SKM-1 treated with dmso at 0.1 percent for 144 hours (cell line): ENCODE data around the gene AK6.
"Not testable (repeated sequence)": the region's sequence is repeated elsewhere in the genome, so short reads cannot be mapped to it uniquely, and the experiment has no call there.

Source experiments
- DNase-seq: peaks from one replicate; lab custom pipeline; 2025; ENCODE audit not compliant: unreplicated experiment; lab: John Stamatoyannopoulos, UW

The AK6 gene

DNA sequence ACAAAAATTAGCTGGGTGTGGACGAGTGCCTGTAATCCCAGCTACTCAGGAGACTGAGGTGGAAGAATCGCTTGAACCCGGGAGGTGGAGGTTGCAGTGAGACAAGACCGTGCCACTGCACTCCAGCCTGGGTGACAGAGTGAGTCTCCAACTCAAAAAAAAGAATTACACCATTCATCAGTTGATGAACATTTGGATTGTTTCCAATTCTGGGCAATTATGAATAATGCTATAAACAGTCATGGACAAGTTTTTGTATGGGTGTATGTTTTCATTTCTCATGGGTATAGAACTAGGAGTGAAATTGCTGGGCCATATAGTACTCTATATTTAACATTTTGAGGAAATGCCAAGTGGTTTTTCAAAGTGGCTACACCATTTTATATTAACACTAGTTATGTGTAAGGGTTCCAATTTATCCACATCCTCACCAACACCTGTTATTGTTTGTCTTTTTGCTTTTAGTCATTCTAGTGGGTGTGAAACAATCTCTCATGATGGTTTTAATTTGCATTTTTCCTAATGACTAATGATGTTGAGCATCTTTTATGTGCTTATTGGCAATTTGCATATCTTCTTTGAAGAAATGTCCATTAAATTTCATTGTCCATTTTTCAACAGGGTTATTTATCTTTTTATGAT lies 27.7 kb downstream of the AK6 start:
- DNase-seq = no peak

GRCh38 chr5:69335341-69335935 lies 33.9 kb downstream of the AK6 start:
- peak; percentile 57 for DNase-seq

- peak; percentile 90 for DNase-seq
Measured at GRCh38 chr5:69334793-69335268, 34.5 kb downstream of the AK6 start.

- DNase-seq = not testable (repeated sequence)
Measured at GRCh38 chr5:69333668-69334315, 35.5 kb downstream of the AK6 start.

DNA sequence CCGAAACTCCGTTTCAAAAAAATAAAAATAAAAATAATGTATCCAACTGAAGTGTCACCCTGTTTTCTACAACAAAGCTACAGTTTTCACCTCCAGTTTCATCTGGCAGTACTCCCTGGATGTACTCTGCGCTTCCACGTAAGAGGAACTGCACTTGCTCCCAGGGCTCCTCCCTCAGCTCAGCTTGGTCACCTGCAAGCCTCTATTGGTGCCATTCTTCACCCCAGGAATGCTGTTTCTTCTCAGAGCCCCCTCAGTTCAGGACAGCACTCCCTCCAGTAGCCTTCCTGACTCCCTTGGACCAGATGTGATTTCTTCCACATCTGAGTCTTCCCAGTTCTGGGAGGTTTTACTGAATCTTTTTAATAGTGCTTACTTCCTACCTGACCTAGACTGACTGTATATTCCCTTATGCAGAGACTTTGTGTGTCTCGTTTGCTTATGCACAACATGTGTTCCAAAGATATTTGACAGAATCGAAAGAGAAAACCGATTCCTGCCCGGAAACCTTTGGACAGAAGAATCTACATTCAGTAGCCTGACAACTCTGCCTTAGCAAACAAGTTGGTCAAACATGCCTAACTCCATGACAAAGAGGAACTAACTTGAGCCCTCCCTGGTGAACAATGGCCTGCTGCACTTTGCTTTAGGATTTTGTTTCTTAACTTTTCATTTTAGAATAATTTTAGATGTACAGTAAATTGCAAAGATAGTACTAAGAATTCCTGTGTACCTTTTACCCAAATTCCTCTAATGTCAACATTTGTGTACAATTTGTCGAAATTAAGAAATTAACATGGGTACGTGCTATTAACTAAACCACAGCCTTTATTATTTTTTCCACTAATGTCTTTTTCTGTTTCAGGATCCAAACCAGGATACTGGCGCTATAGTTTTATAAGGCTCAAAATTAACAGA lies 37.5 kb downstream of the AK6 start:
- DNase-seq = peak; percentile 46

DNA sequence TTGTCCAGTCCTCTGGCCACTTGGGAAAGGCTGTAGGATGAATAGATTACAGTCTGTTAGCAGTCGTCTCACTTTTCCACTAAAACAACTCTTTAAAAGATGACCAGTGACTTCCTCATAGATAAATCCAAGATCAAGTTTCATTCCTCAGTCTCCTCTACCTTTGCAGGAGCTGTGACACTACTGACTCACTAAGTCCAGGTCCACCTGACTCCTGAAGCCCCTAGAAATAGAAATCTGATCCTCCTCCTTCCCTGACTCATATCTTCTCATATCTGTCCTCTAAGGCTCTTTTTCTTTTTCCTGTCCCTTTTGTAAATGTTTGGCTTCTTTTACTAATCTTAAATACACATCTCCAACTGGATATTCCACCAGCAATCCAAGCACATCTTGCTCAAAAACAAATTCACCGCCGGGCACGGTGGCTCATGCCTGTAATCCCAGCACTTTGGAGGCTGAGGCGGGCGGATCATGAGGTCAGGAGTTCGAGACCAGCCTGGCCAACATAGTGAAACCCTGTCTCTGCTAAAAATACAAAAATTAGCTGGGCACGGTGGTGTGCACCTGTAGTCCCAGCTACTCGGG lies 39.3 kb downstream of the AK6 start:
- no peak for DNase-seq

DNA sequence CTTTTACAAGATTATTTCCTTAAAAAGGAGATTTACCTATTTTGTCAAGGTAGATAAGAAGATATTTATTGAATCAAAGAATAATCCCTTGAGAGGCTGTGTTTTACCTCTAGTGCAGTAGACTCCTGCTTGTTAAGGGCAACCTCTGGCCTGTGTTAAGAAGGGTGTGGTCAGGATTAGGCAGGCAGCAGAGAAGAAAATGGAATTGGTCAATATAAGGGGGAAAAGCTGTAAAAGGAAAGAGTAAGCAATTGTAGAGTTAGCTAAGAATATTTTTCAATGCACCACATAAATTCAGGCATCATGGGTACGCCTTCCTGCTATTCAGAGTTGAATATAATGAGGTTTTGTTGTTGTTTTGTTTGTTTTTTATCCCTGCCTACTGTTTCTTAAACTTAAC lies 43.0 kb downstream of the AK6 start:
- no peak for DNase-seq

DNA sequence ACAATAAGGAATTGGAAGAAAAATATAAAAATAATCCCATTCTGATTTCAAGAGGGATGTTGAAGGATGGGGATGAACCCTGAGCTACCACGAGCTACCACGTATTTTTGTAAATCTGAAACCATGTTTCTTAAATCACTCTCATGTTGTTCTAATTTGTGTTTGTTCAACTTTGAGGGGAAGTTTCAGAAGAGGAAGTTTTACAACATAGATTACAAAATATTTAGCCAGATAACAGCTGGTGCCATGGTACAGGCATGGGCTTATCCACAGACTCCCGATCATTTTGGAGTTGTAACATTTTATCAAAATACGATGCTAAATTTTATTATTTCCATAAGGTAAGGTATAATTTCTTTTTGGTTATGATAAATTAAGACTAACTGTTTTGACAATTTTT lies 51.9 kb downstream of the AK6 start:
- DNase-seq = peak; percentile 7

GRCh38 chr5:69315972-69316371 lies 53.3 kb downstream of the AK6 start:
- no peak for DNase-seq

GRCh38 chr5:69313428-69313827 lies 55.9 kb downstream of the AK6 start:
- DNase-seq = no peak

DNA sequence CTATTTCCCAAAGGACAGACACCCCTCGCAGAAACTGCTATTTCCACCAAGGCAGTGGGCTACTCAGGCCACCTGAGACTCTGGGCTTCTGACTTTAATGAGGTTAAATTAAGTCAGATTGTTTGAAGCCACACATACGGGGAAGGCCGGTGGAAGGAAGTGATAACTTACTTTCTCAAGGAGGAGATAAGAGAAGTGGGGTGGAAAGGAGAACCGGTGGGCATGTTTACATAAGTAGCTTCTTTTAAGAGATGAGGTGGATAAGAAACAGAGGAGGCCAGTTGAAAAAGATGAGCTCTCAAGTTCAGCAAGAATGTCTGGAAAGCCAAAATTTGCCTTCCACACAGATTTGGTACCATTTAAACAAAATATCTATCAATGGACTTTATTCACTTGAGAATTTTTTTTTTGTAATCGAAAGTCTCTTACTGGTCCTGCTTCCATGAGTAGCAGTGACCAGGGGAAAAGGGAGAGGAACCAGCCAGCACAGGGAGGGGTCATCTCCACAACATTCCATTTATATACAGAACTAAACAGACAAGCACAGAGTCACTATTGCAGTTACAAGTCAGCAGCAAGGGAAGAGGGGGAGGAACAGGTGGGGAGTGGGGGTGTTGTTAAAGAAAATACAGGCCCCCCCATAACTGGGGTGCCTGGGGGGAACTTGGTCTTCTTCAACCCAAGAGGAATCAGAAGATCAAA lies 56.7 kb downstream of the AK6 start:
- DNase-seq = no peak

DNA sequence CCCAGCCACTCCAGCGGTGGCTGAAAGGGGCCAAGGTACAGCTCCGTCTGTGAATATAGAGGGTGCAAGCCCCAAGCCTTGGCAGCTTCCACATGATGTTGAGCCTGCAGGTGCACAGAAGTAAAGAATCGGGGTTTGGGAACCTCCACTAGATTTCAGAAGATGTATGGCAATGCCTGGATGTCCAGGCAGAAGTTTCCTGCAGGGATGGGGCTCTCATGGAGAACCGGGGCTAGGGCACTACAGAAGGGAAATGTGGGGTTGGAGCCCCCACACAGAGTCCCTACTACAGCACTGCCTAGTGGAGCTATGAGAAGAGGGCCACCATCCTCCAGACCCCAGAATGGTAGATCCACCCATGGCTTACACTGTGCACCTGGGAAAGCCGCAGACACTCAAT lies 59.9 kb downstream of the AK6 start:
- DNase-seq = no peak

GRCh38 chr5:69308046-69308553 lies 61.2 kb downstream of the AK6 start:
- DNase-seq = no peak

- no peak for DNase-seq
Measured at GRCh38 chr5:69305512-69305911, 63.8 kb downstream of the AK6 start.
